HepG2 (cell line): ENCODE results near the gene RHO. TPM values are rescaled to one million over a fixed set of nuclear protein-coding genes. Genes with fewer than 3 reads are reported as not detected.

Experiments used
- ATAC-seq: fragments of 200-7000 bp; cut with Tn5 transposase; 3 replicates; pipeline ENCODE4 v1.9.1; 2020; ENCODE audit warnings: mild to moderate bottlenecking, moderate library complexity
- BruUV-seq: library from RNA; stranded (reverse); fragments of 400-500 nt; replicated peaks from 2 replicates; lab custom pipeline; 2021; lab: Mats Ljungman, UMichigan
- CTCF ChIA-PET: fragments of 300-600 bp; formaldehyde crosslinking; extraction: SDS; loops from one replicate; lab custom pipeline; 2021; ENCODE audit warnings: low total read pairs, inconsistent platforms, low intra/inter-chr PET ratio; lab: Yijun Ruan, JAX
- POLR2A ChIA-PET: fragments of 350-600 bp; sonication (Branson Sonifier 250); formaldehyde crosslinking; loops from one replicate; lab custom pipeline; 2020; ENCODE audit warnings: antibody characterized with exemption, inconsistent platforms; lab: Yijun Ruan, JAX
- DNase-seq: peaks from one replicate; pipeline ENCODE4 v3.0.0-alpha.2; 2015; ENCODE audit warnings: low spot score
- FAIRE-seq: peaks from 3 replicates; lab custom pipeline; 2011; peaks lifted over from hg19 to GRCh38; lab: Jason Lieb, UNC
- H2AFZ ChIP-seq: one replicate; pipeline ENCODE4 v1.6.1; 2011; ENCODE audit warnings: low read length, inconsistent platforms
- H3K27ac ChIP-seq: fragments of 300-600 bp; 3 replicates; pipeline ENCODE4 v1.8.0; 2011; ENCODE audit warnings: mixed run types, mild to moderate bottlenecking, mixed read lengths, low read length, inconsistent platforms; ENCODE audit not compliant: insufficient read depth; ENCODE audit errors: extremely low read length
- H3K27me3 ChIP-seq, 2 experiments: fragments of 200-600 bp in 1 of 2; 2 replicates in 1 of 2; 3 replicates in 1 of 2; pipeline versions ENCODE4 v1.6.0 to v1.8.0; 2011; ENCODE audit warnings: low read length in 2 of 2, mild to moderate bottlenecking in 2 of 2, moderate library complexity in 2 of 2, inconsistent platforms in 1 of 2; ENCODE audit not compliant: insufficient read depth in 2 of 2, control insufficient read depth in 1 of 2
- H3K36me3 ChIP-seq, 2 experiments: fragments of 200-600 bp in 1 of 2; replicated peaks in 1 of 2; 2 replicates in 1 of 2; 3 replicates in 1 of 2; pipeline versions ENCODE4 v1.5.1 to v1.8.0; 2011; ENCODE audit warnings: low read length in 2 of 2, inconsistent platforms in 1 of 2; ENCODE audit not compliant: insufficient read depth in 2 of 2, control insufficient read depth in 1 of 2
- H3K4me1 ChIP-seq: 2 replicates; pipeline ENCODE4 v1.5.1; 2012; ENCODE audit warnings: low read length, inconsistent platforms; ENCODE audit not compliant: insufficient read depth
- H3K4me2 ChIP-seq: 2 replicates; pipeline ENCODE4 v1.6.0; 2011; ENCODE audit warnings: low read depth, low read length, inconsistent platforms
- H3K4me3 ChIP-seq, 3 experiments: fragments of 200-600 bp in 1 of 3; sonication (generic), shearing (Covaris generic) in 1 of 3; replicated peaks in 1 of 3; 2 replicates each; pipeline ENCODE4 v1.5.1; 2011 to 2016; ENCODE audit warnings: low read length in 3 of 3, inconsistent platforms in 2 of 3, low read depth in 2 of 3, mild to moderate bottlenecking in 2 of 3, control low read depth in 1 of 3, mixed read lengths in 1 of 3; ENCODE audit not compliant: insufficient read depth in 1 of 3
- H3K79me2 ChIP-seq: one replicate; pipeline ENCODE4 v1.6.1; 2011; ENCODE audit warnings: low read length, inconsistent platforms; ENCODE audit not compliant: insufficient read depth
- H3K9ac ChIP-seq: 2 replicates; pipeline ENCODE4 v1.6.0; 2011; ENCODE audit warnings: mild to moderate bottlenecking, low read depth, low read length, inconsistent platforms; ENCODE audit not compliant: insufficient read depth
- H3K9me3 ChIP-seq: 2 replicates; pipeline ENCODE4 v1.5.1; 2012; ENCODE audit warnings: mild to moderate bottlenecking, low read length
- H4K20me1 ChIP-seq: 2 replicates; pipeline ENCODE4 v1.6.0; 2011; ENCODE audit warnings: inconsistent platforms, mild to moderate bottlenecking, low read length, moderate library complexity; ENCODE audit not compliant: insufficient read depth
- GABPA ChIP-seq, 2 experiments: IDR thresholded peaks; 2 replicates each; pipeline ENCODE4 v1.6.1; 2011 to 2016; ENCODE audit warnings: low read depth in 2 of 2, low read length in 1 of 2, missing biosample characterization in 1 of 2, missing genetic modification characterization in 1 of 2
- HDAC1 ChIP-seq: sonication (generic); formaldehyde crosslinking; IDR thresholded peaks from 2 replicates; pipeline ENCODE4 v1.5.1; 2020; ENCODE audit warnings: mild to moderate bottlenecking, missing genetic modification reagents
- HNF4A ChIP-seq: sonication (generic); formaldehyde crosslinking; IDR thresholded peaks from 2 replicates; pipeline ENCODE4 v1.4.0; 2020; ENCODE audit warnings: missing genetic modification reagents
- KLF11 ChIP-seq: IDR thresholded peaks from 2 replicates; pipeline ENCODE4 v1.6.1; 2016; ENCODE audit warnings: missing compliant biosample characterization
- KLF16 ChIP-seq, 2 experiments: sonication (generic) in 1 of 2; formaldehyde crosslinking in 1 of 2; IDR thresholded peaks; 2 replicates each; pipeline versions ENCODE4 v1.6.1 to v1.8.0; 2016 to 2023; ENCODE audit warnings: missing genetic modification reagents in 2 of 2, missing compliant biosample characterization in 1 of 2
- MAFF ChIP-seq: IDR thresholded peaks from 2 replicates; pipeline ENCODE4 v1.6.1; 2011; ENCODE audit warnings: low read depth, low read length, improper control_type of control experiment
- MAFK ChIP-seq, 2 experiments: IDR thresholded peaks in 1 of 2; conservative IDR thresholded peaks in 1 of 2; 2 replicates each; pipeline ENCODE4 v1.6.1; 2011; ENCODE audit warnings: improper control_type of control experiment in 2 of 2, low read length in 2 of 2
- TCF7L2 ChIP-seq: IDR thresholded peaks from 2 replicates; pipeline ENCODE4 v1.6.1; 2011; ENCODE audit warnings: mild to moderate bottlenecking, low read depth, low read length, moderate library complexity
- ZNF207 ChIP-seq: fragments of 450-650 bp; IDR thresholded peaks from 2 replicates; pipeline ENCODE4 v1.6.1; 2016; ENCODE audit warnings: antibody characterized with exemption, borderline replicate concordance
- ZNF564 ChIP-seq: sonication (generic); formaldehyde crosslinking; IDR thresholded peaks from 2 replicates; pipeline ENCODE4 v1.8.1; 2023; ENCODE audit warnings: mild to moderate bottlenecking, missing genetic modification reagents
- ZNF879 ChIP-seq: sonication (generic); formaldehyde crosslinking; IDR thresholded peaks from 2 replicates; pipeline ENCODE4 v1.8.1; 2023; ENCODE audit warnings: missing genetic modification reagents
- WGBS: methylation state at CpG from one replicate; pipeline ENCODE4 v1.1.6; 2017; ENCODE audit warnings: low lambda C conversion rate; 5-methylcytosine and 5-hydroxymethylcytosine counted together
- in situ Hi-C: cut with HindIII; loops from 2 replicates; pipeline ENCODE4 v1.10.0; 2017; ENCODE audit warnings: low pct_unique_long_range_greater_than_20kb; ENCODE audit not compliant: extremely low pct_ligation_motif_present
- intact Hi-C: fragments of 100-400 bp; cut with micrococcal nuclease; formaldehyde crosslinking; loops from one replicate; pipeline ENCODE4 v1.10.0; 2022; ENCODE audit not compliant: unreplicated experiment
- polyA plus RNA-seq, 8 experiments: library from polyadenylated mRNA; depleted of rRNA in 3 of 8; stranded (reverse) in 7 of 8; unstranded in 1 of 8; fragments of >200 nt; fragmentation: Illumina TruSeq in 4 of 8; extraction: Trizol in 4 of 8; gene quantifications; 2 replicates each; pipeline versions ENCODE4 v1.2.1 to v1.2.3, GENCODE V29; 2011 to 2016; ENCODE audit warnings: low read depth in 4 of 8, missing spikeins in 1 of 8, mixed read lengths in 1 of 8; ENCODE audit not compliant: insufficient read depth in 1 of 8
- total RNA-seq, 5 experiments: library from RNA; depleted of rRNA; stranded (reverse); fragments of >200 nt; fragmentation: Illumina TruSeq; extraction: Trizol; gene quantifications; 2 replicates each; pipeline ENCODE4 v1.2.3, GENCODE V29; 2016; ENCODE audit warnings: low read depth in 1 of 5
- TF ChIP-seq, protein P1 (sequence below): sonication (generic); formaldehyde crosslinking; IDR thresholded peaks from 2 replicates; pipeline ENCODE4 v1.4.0; 2020; ENCODE audit warnings: missing genetic modification reagents, borderline replicate concordance
- TF ChIP-seq, protein P2 (sequence below): sonication (generic); formaldehyde crosslinking; IDR thresholded peaks from 2 replicates; pipeline ENCODE4 v1.5.0; 2020; ENCODE audit warnings: missing genetic modification reagents
- TF ChIP-seq, protein P3 (sequence below): sonication (generic); formaldehyde crosslinking; conservative IDR thresholded peaks from 2 replicates; pipeline ENCODE4 v1.4.0; 2020; ENCODE audit warnings: missing genetic modification reagents
- TF ChIP-seq, protein P4 (sequence below): sonication (generic); formaldehyde crosslinking; IDR thresholded peaks from 2 replicates; pipeline ENCODE4 v1.5.0; 2020; ENCODE audit warnings: mild to moderate bottlenecking, missing genetic modification reagents, borderline replicate concordance

The RHO gene
- total and polyA plus RNA-seq, 2 of the 13 experiments (the other 11 are each of a cell fraction or from before 2014, with no cell fraction given), result not detected

DNA sequence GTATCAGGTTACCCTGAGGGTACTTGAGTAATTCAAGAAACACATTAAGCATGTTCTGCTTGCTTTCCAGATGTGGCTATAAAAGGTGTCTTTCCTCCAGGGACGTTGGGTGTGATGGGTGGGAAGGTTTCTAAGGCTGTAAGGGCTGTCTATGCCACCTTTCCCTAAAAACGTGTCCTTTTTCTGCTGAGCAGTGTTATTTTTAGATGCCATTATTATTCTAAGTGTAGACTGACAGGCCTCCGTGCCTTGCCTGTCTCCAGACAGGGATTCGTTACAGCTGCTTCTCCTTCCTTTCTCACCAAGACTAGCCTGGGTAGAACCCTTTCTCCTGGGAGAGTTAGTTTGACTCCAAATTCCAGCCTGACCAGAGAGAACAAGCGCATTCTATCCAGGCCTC, 26.8 kb upstream of the RHO start:
- H3K4me3 ChIP-seq, result no peak overlapping the region
- BruUV-seq, result no TSS peak
- no peak for TF ChIP-seq ZNF879 (CRISPR knock-in tag)
- no peak for TF ChIP-seq ZNF564 (CRISPR knock-in tag)
- 0 out of 2 replicates have a peak, but pooled peaks have one; percentile 29 for TF ChIP-seq MAFF
- TF ChIP-seq, protein P1, sequence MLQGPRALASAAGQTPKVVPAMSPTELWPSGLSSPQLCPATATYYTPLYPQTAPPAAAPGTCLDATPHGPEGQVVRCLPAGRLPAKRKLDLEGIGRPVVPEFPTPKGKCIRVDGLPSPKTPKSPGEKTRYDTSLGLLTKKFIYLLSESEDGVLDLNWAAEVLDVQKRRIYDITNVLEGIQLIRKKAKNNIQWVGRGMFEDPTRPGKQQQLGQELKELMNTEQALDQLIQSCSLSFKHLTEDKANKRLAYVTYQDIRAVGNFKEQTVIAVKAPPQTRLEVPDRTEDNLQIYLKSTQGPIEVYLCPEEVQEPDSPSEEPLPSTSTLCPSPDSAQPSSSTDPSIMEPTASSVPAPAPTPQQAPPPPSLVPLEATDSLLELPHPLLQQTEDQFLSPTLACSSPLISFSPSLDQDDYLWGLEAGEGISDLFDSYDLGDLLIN (CRISPR knock-in tag), result no peak
- TF ChIP-seq TCF7L2, result no peak
- peak; percentile 43 to 61; a peak in 3 of 4 replicates for TF ChIP-seq MAFK (conservative IDR thresholded peaks at IDR 0.05 in 1 of 2, IDR thresholded peaks at IDR 0.05 in 1 of 2; ENCODE audit: low read length in 2 of 2)
- no peak for TF ChIP-seq KLF16 (CRISPR knock-in tag; IDR thresholded peaks at IDR 0.05)
- TF ChIP-seq, protein P2, sequence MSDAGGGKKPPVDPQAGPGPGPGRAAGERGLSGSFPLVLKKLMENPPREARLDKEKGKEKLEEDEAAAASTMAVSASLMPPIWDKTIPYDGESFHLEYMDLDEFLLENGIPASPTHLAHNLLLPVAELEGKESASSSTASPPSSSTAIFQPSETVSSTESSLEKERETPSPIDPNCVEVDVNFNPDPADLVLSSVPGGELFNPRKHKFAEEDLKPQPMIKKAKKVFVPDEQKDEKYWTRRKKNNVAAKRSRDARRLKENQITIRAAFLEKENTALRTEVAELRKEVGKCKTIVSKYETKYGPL (CRISPR knock-in tag), result no peak
- TF ChIP-seq, protein P3, sequence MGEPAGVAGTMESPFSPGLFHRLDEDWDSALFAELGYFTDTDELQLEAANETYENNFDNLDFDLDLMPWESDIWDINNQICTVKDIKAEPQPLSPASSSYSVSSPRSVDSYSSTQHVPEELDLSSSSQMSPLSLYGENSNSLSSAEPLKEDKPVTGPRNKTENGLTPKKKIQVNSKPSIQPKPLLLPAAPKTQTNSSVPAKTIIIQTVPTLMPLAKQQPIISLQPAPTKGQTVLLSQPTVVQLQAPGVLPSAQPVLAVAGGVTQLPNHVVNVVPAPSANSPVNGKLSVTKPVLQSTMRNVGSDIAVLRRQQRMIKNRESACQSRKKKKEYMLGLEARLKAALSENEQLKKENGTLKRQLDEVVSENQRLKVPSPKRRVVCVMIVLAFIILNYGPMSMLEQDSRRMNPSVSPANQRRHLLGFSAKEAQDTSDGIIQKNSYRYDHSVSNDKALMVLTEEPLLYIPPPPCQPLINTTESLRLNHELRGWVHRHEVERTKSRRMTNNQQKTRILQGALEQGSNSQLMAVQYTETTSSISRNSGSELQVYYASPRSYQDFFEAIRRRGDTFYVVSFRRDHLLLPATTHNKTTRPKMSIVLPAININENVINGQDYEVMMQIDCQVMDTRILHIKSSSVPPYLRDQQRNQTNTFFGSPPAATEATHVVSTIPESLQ (CRISPR knock-in tag), result no peak
- TF ChIP-seq HNF4A (CRISPR knock-in tag), result no peak
- TF ChIP-seq GABPA (IDR thresholded peaks at IDR 0.05; ENCODE audit: low read depth, low read length), result no peak
- TF ChIP-seq GABPA (CRISPR knock-in tag; IDR thresholded peaks at IDR 0.05; ENCODE audit: low read depth), result no peak
- TF ChIP-seq HDAC1, result no peak
- TF ChIP-seq, protein P4, sequence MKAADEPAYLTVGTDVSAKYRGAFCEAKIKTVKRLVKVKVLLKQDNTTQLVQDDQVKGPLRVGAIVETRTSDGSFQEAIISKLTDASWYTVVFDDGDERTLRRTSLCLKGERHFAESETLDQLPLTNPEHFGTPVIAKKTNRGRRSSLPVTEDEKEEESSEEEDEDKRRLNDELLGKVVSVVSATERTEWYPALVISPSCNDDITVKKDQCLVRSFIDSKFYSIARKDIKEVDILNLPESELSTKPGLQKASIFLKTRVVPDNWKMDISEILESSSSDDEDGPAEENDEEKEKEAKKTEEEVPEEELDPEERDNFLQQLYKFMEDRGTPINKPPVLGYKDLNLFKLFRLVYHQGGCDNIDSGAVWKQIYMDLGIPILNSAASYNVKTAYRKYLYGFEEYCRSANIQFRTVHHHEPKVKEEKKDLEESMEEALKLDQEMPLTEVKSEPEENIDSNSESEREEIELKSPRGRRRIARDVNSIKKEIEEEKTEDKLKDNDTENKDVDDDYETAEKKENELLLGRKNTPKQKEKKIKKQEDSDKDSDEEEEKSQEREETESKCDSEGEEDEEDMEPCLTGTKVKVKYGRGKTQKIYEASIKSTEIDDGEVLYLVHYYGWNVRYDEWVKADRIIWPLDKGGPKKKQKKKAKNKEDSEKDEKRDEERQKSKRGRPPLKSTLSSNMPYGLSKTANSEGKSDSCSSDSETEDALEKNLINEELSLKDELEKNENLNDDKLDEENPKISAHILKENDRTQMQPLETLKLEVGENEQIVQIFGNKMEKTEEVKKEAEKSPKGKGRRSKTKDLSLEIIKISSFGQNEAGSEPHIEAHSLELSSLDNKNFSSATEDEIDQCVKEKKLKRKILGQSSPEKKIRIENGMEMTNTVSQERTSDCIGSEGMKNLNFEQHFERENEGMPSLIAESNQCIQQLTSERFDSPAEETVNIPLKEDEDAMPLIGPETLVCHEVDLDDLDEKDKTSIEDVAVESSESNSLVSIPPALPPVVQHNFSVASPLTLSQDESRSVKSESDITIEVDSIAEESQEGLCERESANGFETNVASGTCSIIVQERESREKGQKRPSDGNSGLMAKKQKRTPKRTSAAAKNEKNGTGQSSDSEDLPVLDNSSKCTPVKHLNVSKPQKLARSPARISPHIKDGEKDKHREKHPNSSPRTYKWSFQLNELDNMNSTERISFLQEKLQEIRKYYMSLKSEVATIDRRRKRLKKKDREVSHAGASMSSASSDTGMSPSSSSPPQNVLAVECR (CRISPR knock-in tag), result no peak
- no peak for TF ChIP-seq KLF11 (CRISPR knock-in tag)
- no peak for TF ChIP-seq ZNF207

More for the DNA sequence above, 26.8 kb upstream of the RHO start:
- FAIRE-seq, result no peak
- Histone ChIP-seq H3K9me3 (no peaks in the 10 kb centered on the region), H2AFZ (no peak overlapping the region), H3K4me2 (no peak overlapping the region), H3K27ac (no peak overlapping the region), H3K4me1 (peaks cover 70% of the 10 kb centered on the region), H3K36me3 (peaks cover 7 to 8% of the 10 kb centered on the region in 2 experiments; a peak in 4 of 5 replicates), H3K79me2 (no peaks in the 10 kb centered on the region), H3K9ac (no peak overlapping the region), H3K27me3 (no peaks in the 10 kb centered on the region), H4K20me1 (no peaks in the 10 kb centered on the region)
- WGBS, result 92% methylated on average over 5 of the region's 5 CpGs
- ChIA-PET CTCF (no interaction called here), POLR2A (interaction anchor here (1.4 kb wide), 1 partner anchor 33 kb away, joined by 5 read pairs; no protein-coding TSS in a partner anchor)
- in situ Hi-C loops (no loop called here), intact Hi-C loops (no loop called here)
- no peak for ATAC-seq
- DNase-seq, result no peak
